ENCODE data around the gene WASHC2C.
"Not testable (repeated sequence)": the region's sequence is repeated elsewhere in the genome, so short reads cannot be mapped to it uniquely, and the experiment has no call there.

WASHC2C gene

DNA sequence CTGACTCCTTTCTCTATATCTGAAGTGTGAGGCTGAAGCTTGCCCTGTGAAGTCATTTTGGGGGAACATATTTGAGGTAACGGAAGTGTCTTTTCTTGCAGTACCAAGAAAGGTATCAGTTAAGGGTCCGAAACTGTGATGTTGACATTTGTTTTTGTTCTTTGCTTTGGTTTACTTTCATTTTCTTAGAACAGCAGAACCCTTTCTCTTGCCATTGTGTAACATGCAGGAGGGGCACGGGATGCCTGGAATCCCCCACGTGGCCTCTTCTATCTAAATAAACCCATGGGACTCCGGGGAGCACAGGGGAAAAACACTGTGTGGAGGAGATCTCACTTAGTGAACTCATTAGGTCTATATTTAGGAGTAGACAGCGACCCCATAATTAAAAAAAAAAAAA is 34.6 kb downstream of the WASHC2C start:
- not testable (repeated sequence) for DNase-seq (ENCODE audit: low read depth)

DNA sequence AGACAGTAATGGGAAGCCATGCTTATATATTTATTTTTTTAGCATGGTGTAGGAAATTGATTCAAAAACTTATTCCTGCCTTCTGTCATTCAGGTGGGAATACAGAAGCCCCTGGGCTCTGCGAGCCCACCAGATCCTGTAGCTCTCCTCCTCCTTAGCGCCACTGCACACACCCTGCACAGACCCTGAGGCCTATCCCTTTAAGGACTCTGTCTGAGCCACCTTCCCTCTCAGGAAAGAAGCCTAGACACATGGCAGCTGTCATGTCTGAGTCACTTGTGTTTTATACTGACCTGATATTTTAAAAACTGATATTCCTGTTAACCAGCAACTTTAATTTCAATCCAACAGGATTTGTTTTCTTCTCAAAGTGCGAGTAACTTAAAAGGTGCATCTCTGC is 36.0 kb downstream of the WASHC2C start:
- not testable (repeated sequence) for DNase-seq (ENCODE audit: low read depth)

GRCh38 chr10:45768334-45768733 is 41.3 kb downstream of the WASHC2C start:
- not testable (repeated sequence) for DNase-seq (ENCODE audit: low read depth)

- not testable (repeated sequence) for DNase-seq (ENCODE audit: low read depth)
Measured at GRCh38 chr10:45771757-45772461, 44.8 kb downstream of the WASHC2C start.

- not testable (repeated sequence) for DNase-seq (ENCODE audit: low read depth)
Measured at GRCh38 chr10:45786217-45786616, 59.2 kb downstream of the WASHC2C start.

DNA sequence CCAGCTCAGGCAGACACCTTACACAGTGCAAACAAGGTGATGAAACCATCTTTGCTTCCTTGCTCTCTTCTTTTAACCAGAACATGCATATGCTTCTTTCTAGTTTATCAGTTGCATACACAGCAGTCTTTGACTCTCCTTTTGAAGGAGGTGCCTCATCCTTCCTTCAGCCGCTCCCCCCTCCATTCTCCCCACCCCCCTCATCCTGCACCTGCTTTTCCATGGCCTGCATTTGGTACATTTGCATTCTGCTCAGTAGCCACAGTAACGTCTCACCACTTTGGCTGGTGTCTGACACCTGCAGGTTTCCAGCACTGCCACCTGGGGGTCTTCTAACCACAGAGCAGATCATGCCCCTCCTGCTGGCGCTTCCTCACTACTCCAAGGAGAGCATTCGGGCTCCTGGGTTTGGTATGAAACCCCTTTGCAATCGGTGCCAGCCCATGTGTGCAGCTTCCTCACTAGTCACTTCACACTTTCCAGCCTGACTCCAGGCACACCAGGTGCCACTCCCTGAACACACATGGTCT is 60.2 kb downstream of the WASHC2C start:
- not testable (repeated sequence) for DNase-seq (ENCODE audit: low read depth)

- not testable (repeated sequence) for DNase-seq (ENCODE audit: low read depth)
Measured at GRCh38 chr10:45789991-45790390, 62.9 kb downstream of the WASHC2C start.

DNA sequence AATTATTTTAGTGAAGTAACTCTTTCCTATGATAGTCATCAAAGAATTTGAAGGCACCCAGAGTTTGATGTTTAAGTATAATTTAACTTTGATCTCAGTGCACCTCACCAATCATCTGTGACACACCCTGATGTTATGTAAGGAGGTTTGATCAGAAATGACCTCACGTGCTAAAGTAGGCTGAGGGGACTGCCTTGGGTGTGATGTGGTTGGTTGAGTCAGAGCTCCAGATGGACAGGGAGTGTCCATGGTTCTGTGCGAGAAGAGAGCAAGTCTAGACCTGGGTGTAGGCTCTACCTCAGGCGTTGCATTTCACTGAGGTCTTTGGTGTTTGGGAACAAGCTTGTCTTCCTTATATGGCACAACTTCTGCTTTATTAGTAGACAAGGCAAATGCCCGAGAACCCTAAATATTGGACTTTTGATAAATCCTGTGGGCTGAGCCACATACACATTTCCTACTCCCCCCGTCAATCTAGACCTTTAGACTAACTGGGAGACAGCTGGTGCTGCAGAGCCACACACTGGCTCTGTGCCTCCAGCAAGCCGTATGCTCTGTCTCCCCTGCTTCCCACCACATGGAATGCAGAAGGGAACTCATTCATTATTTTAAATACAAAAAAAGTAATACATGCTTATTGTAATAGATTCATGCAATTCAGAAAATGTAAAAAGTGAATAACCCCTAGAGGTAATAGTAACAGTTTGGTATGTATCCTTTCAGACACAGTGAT is 63.8 kb downstream of the WASHC2C start:
- not testable (repeated sequence) for DNase-seq (ENCODE audit: low read depth)

GRCh38 chr10:45794761-45795160 is 67.7 kb downstream of the WASHC2C start:
- DNase-seq (ENCODE audit: low read depth) = not testable (repeated sequence)

GRCh38 chr10:45803060-45804010 is 76.3 kb downstream of the WASHC2C start:
- not testable (repeated sequence) for DNase-seq (ENCODE audit: low read depth)

DNA sequence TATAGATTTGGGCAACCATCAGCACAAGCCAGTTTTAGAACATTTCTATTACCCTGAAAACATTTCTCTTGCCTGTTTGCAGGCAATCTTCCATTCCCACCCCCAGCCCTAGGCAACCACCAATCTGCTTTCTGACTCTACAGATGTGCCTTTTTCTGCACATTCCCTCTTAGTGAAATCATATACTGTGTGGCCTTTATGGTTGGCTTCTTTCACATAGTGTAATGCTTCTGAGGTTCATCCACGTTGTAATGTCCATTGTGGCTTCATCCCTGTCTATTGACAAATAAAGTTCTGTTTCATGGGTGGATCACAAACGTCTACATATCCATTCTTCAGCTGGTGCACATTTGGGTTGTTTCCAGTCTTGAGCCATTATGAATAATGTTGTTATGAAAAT is 77.9 kb downstream of the WASHC2C start:
- DNase-seq (ENCODE audit: low read depth) = not testable (repeated sequence)

DNA sequence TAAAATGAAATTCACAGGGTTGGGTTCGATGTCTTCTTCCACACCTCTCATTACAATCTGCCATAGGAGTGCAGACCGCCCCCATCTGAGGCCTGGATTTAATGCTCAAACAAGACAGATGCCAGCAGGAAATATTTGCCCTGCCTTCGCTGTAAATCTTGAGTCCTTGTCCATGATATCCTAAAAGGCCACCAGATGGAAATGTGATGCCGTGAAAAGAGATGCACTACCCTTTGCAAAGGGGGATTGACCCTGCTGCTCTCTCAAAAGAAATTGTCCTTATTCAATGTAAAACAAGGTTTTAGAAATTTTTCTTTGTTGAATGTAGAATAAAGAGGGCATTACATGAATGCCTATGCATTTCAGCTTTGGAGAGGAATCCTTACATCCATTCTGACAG is 82.8 kb downstream of the WASHC2C start:
- no peak for DNase-seq (ENCODE audit: low read depth)

- DNase-seq (ENCODE audit: low read depth) = no peak
Measured at GRCh38 chr10:45811075-45811474, 84.0 kb downstream of the WASHC2C start.

- DNase-seq (ENCODE audit: low read depth) = not testable (repeated sequence)
Measured at GRCh38 chr10:45812959-45813358, 85.9 kb downstream of the WASHC2C start.

- not testable (repeated sequence) for DNase-seq (ENCODE audit: low read depth)
Measured at GRCh38 chr10:45814146-45814545, 87.1 kb downstream of the WASHC2C start.

- no peak for DNase-seq (ENCODE audit: low read depth)
Measured at GRCh38 chr10:45817130-45817859, 90.2 kb downstream of the WASHC2C start.

GRCh38 chr10:45817912-45818311 is 90.8 kb downstream of the WASHC2C start:
- DNase-seq (ENCODE audit: low read depth) = no peak

- no peak for DNase-seq (ENCODE audit: low read depth)
Measured at GRCh38 chr10:45819552-45819951, 92.5 kb downstream of the WASHC2C start.

DNA sequence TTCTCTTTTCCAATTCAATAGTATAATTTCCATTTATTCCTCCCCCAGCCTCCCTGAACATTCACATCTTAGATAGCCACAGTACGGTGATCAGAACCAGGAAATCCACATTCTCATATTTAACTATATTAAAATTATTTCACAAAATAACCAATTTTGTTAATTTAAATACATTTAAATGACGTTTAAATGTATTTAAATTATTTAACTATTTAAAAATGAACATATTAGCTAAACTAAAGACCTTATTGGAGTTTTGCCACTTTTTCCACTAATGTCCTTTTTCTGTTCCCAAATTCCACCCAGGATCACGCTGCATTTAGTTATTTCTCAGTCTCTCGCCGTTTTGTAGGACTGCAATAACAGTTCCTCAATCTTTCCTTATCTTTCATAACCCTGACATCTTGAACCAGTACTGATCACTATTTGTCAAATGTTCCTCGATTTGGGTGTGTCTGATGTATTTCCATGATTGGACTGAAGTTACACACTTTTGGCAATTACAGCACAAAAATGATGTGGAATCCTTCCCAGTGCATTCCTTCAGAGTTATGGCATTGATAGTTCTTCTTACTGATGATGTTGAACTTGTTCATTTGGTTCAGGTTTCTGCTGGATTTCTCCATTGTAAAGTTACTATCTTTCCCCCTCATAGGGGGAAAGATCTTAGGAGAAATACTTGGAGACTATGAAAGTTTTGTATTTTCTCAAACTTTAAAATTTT is 93.2 kb downstream of the WASHC2C start:
- DNase-seq (ENCODE audit: low read depth) = not testable (repeated sequence)

DNA sequence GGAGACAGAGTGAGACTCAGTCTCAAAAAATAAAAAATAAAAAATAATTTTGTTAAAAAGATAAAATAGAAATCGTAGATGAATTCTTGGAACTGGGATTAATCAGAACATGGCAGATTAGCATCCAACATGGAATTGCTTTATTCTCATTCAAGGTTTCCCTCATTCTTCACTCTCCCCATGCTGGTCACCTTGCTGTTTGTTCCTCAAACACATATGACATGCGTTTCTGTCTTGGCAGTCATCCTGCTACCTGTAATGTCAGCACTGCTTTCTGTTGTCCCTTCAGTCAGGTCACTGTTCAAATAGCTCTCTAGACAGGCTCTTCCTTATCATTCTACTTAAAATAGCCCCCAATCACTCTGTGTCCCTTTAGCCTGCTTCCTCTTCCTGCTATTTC is 95.9 kb downstream of the WASHC2C start:
- DNase-seq (ENCODE audit: low read depth) = not testable (repeated sequence)
